ENCODE results near the gene HS3ST2.

The HS3ST2 gene

GRCh38 chr16:22843856-22844255, 29.9 kb downstream of the HS3ST2 start:
- Mint-ChIP-seq H3K4me3 (no peak overlapping the region), H3K9me3 (no peaks in the 10 kb centered on the region), H3K27ac (no peak overlapping the region), H3K27me3 (ENCODE audit: low read depth) (peaks cover 5% of the 10 kb centered on the region), H3K36me3 (ENCODE audit: low read depth) (no peaks in the 10 kb centered on the region), H3K4me1 (ENCODE audit: low read depth) (no peaks in the 10 kb centered on the region)

GRCh38 chr16:22844416-22844815, 30.5 kb downstream of the HS3ST2 start:
- Mint-ChIP-seq H3K9me3 (no peaks in the 10 kb centered on the region), H3K36me3 (ENCODE audit: low read depth) (no peaks in the 10 kb centered on the region), H3K27ac (no peak overlapping the region), H3K4me3 (no peak overlapping the region), H3K4me1 (ENCODE audit: low read depth) (no peaks in the 10 kb centered on the region), H3K27me3 (ENCODE audit: low read depth) (peaks cover 9% of the 10 kb centered on the region)

GRCh38 chr16:22847100-22847499, 33.1 kb downstream of the HS3ST2 start:
- H3K4me3 Mint-ChIP-seq: no peak overlapping the region
- H3K27ac Mint-ChIP-seq: no peak overlapping the region
- H3K36me3 Mint-ChIP-seq (ENCODE audit: low read depth): no peaks in the 10 kb centered on the region
- no peaks in the 10 kb centered on the region for H3K4me1 Mint-ChIP-seq (ENCODE audit: low read depth)
- peaks cover 9% of the 10 kb centered on the region for H3K27me3 Mint-ChIP-seq (ENCODE audit: low read depth)
- H3K9me3 Mint-ChIP-seq: no peaks in the 10 kb centered on the region

GRCh38 chr16:22847690-22848089, 33.7 kb downstream of the HS3ST2 start:
- H3K36me3 Mint-ChIP-seq (ENCODE audit: low read depth): no peaks in the 10 kb centered on the region
- no peaks in the 10 kb centered on the region for H3K4me1 Mint-ChIP-seq (ENCODE audit: low read depth)

GRCh38 chr16:22848451-22848850, 34.5 kb downstream of the HS3ST2 start:
- H3K27ac Mint-ChIP-seq: no peak overlapping the region
- no peaks in the 10 kb centered on the region for H3K4me1 Mint-ChIP-seq (ENCODE audit: low read depth)
- H3K36me3 Mint-ChIP-seq (ENCODE audit: low read depth): no peaks in the 10 kb centered on the region
- H3K4me3 Mint-ChIP-seq: no peak overlapping the region
- peaks cover 9% of the 10 kb centered on the region for H3K27me3 Mint-ChIP-seq (ENCODE audit: low read depth)
- H3K9me3 Mint-ChIP-seq: no peaks in the 10 kb centered on the region

More at GRCh38 chr16:22847690-22848089, 33.7 kb downstream of the HS3ST2 start:
- H3K4me3 Mint-ChIP-seq: no peak overlapping the region
- H3K27me3 Mint-ChIP-seq (ENCODE audit: low read depth): peaks cover 9% of the 10 kb centered on the region
- H3K27ac Mint-ChIP-seq: no peak overlapping the region
- H3K9me3 Mint-ChIP-seq: no peaks in the 10 kb centered on the region

GRCh38 chr16:22849517-22849916, 35.6 kb downstream of the HS3ST2 start:
- Mint-ChIP-seq H3K9me3 (no peaks in the 10 kb centered on the region), H3K4me3 (no peak overlapping the region), H3K27ac (no peak overlapping the region), H3K27me3 (ENCODE audit: low read depth) (peaks cover 9% of the 10 kb centered on the region), H3K36me3 (ENCODE audit: low read depth) (no peaks in the 10 kb centered on the region), H3K4me1 (ENCODE audit: low read depth) (no peaks in the 10 kb centered on the region)

GRCh38 chr16:22855231-22855630, 41.3 kb downstream of the HS3ST2 start:
- Mint-ChIP-seq H3K36me3 (ENCODE audit: low read depth) (no peaks in the 10 kb centered on the region), H3K27ac (no peak overlapping the region), H3K4me3 (no peak overlapping the region), H3K9me3 (no peaks in the 10 kb centered on the region), H3K27me3 (ENCODE audit: low read depth) (peaks cover 8% of the 10 kb centered on the region), H3K4me1 (ENCODE audit: low read depth) (no peaks in the 10 kb centered on the region)

GRCh38 chr16:22857296-22858025, 43.5 kb downstream of the HS3ST2 start:
- Mint-ChIP-seq H3K9me3 (no peaks in the 10 kb centered on the region), H3K36me3 (ENCODE audit: low read depth) (no peaks in the 10 kb centered on the region), H3K4me3 (no peak overlapping the region), H3K4me1 (ENCODE audit: low read depth) (no peaks in the 10 kb centered on the region), H3K27ac (no peak overlapping the region), H3K27me3 (ENCODE audit: low read depth) (peaks cover 8% of the 10 kb centered on the region)

GRCh38 chr16:22859925-22860324, 46.0 kb downstream of the HS3ST2 start:
- Mint-ChIP-seq H3K4me1 (ENCODE audit: low read depth) (no peaks in the 10 kb centered on the region), H3K9me3 (no peaks in the 10 kb centered on the region), H3K27me3 (ENCODE audit: low read depth) (peaks cover 8% of the 10 kb centered on the region), H3K36me3 (ENCODE audit: low read depth) (no peaks in the 10 kb centered on the region), H3K27ac (no peak overlapping the region), H3K4me3 (no peak overlapping the region)

GRCh38 chr16:22861580-22861979, 47.6 kb downstream of the HS3ST2 start:
- Mint-ChIP-seq H3K27me3 (ENCODE audit: low read depth) (peaks cover 4% of the 10 kb centered on the region), H3K9me3 (no peaks in the 10 kb centered on the region), H3K4me1 (ENCODE audit: low read depth) (no peaks in the 10 kb centered on the region)

GRCh38 chr16:22862046-22862445, 48.1 kb downstream of the HS3ST2 start:
- no peak overlapping the region for H3K27ac Mint-ChIP-seq
- H3K27me3 Mint-ChIP-seq (ENCODE audit: low read depth): peaks cover 4% of the 10 kb centered on the region
- H3K4me3 Mint-ChIP-seq: no peak overlapping the region
- H3K9me3 Mint-ChIP-seq: no peaks in the 10 kb centered on the region
- no peaks in the 10 kb centered on the region for H3K4me1 Mint-ChIP-seq (ENCODE audit: low read depth)
- no peaks in the 10 kb centered on the region for H3K36me3 Mint-ChIP-seq (ENCODE audit: low read depth)

More at GRCh38 chr16:22861580-22861979, 47.6 kb downstream of the HS3ST2 start:
- Mint-ChIP-seq H3K27ac (no peak overlapping the region), H3K36me3 (ENCODE audit: low read depth) (no peaks in the 10 kb centered on the region), H3K4me3 (no peak overlapping the region)

- Mint-ChIP-seq H3K27ac (no peak overlapping the region), H3K36me3 (ENCODE audit: low read depth) (no peaks in the 10 kb centered on the region), H3K27me3 (ENCODE audit: low read depth) (peaks cover 9% of the 10 kb centered on the region), H3K4me3 (no peak overlapping the region), H3K4me1 (ENCODE audit: low read depth) (no peaks in the 10 kb centered on the region), H3K9me3 (no peaks in the 10 kb centered on the region)
These were observed 50.4 kb downstream of the HS3ST2 start for GRCh38 chr16:22864375-22864774.

- no peak overlapping the region for H3K27ac Mint-ChIP-seq
These were observed 54.7 kb downstream of the HS3ST2 start for GRCh38 chr16:22868593-22869224.

GRCh38 chr16:22871861-22872260, 57.9 kb downstream of the HS3ST2 start:
- Mint-ChIP-seq H3K27ac (no peak overlapping the region), H3K36me3 (ENCODE audit: low read depth) (no peaks in the 10 kb centered on the region), H3K4me1 (ENCODE audit: low read depth) (no peaks in the 10 kb centered on the region), H3K27me3 (ENCODE audit: low read depth) (peaks cover 9% of the 10 kb centered on the region), H3K9me3 (no peaks in the 10 kb centered on the region), H3K4me3 (no peak overlapping the region)

More at GRCh38 chr16:22868593-22869224, 54.7 kb downstream of the HS3ST2 start:
- Mint-ChIP-seq H3K27me3 (ENCODE audit: low read depth) (peaks cover 9% of the 10 kb centered on the region), H3K4me1 (ENCODE audit: low read depth) (no peaks in the 10 kb centered on the region), H3K36me3 (ENCODE audit: low read depth) (no peaks in the 10 kb centered on the region), H3K4me3 (no peak overlapping the region), H3K9me3 (no peaks in the 10 kb centered on the region)

- Mint-ChIP-seq H3K4me3 (no peak overlapping the region), H3K4me1 (ENCODE audit: low read depth) (no peaks in the 10 kb centered on the region), H3K27me3 (ENCODE audit: low read depth) (peaks cover 4% of the 10 kb centered on the region), H3K9me3 (no peaks in the 10 kb centered on the region), H3K27ac (no peak overlapping the region), H3K36me3 (ENCODE audit: low read depth) (no peaks in the 10 kb centered on the region)
These were observed 60.4 kb downstream of the HS3ST2 start for GRCh38 chr16:22874394-22874793.

Measured in T-helper 1 cell treated with Interleukin-12 subunit alpha and Interleukin-12 subunit beta and Interleukin-4 antibody, amounts not matched to agents 30 μg/mL and 1 μg/mL, for 36 hours (primary cell).